PC-9 (cell line): Measurements from ENCODE around the gene SHISA3. TPM values are rescaled to one million over a fixed set of nuclear protein-coding genes. Genes with fewer than 3 reads are reported as not detected.
A peak's percentile ranks its signal among the peaks of the same experiment; 100 is the strongest.

ENCODE experiments used
- BruUV-seq: library from RNA; stranded (reverse); fragments of 400-500 nt; replicated peaks from 2 replicates; lab custom pipeline; 2021; lab: Mats Ljungman, UMichigan
- CTCF ChIA-PET: fragments of 300-600 bp; sonication (Branson Sonifier 250); formaldehyde crosslinking; loops from one replicate; lab custom pipeline; 2022; ENCODE audit warnings: antibody characterized with exemption; lab: Charles Lee
- POLR2A ChIA-PET: fragments of 300-600 bp; sonication (Branson Sonifier 250); formaldehyde crosslinking; loops from one replicate; lab custom pipeline; 2022; ENCODE audit warnings: antibody characterized with exemption; ENCODE audit not compliant: unreplicated experiment; lab: Charles Lee
- DNase-seq, 2 experiments: peaks; one replicate each; pipeline versions ENCODE4 v3.0.0 to v3.0.0-alpha.2; 2015 to 2022; ENCODE audit warnings: mixed read lengths in 1 of 2
- H2AFZ ChIP-seq: fragments of 200-600 bp; sonication (generic); 2 replicates; pipeline ENCODE4 v1.8.1; 2017; ENCODE audit warnings: antibody characterized with exemption
- H3F3A ChIP-seq: fragments of 200-600 bp; sonication (generic); 2 replicates; pipeline ENCODE4 v1.8.1; 2017; ENCODE audit warnings: antibody characterized with exemption, mild to moderate bottlenecking, low read depth; ENCODE audit not compliant: insufficient read depth
- H3K27ac ChIP-seq: fragments of 200-600 bp; sonication (generic); 2 replicates; pipeline ENCODE4 v1.6.1; 2016; ENCODE audit warnings: mixed run types
- H3K27me3 ChIP-seq: fragments of 200-600 bp; sonication (generic); 2 replicates; pipeline ENCODE4 v1.6.1; 2016; ENCODE audit warnings: low read depth, mixed run types; ENCODE audit not compliant: insufficient read depth
- H3K36me3 ChIP-seq: fragments of 200-600 bp; sonication (generic); 2 replicates; pipeline ENCODE4 v1.6.1; 2016; ENCODE audit warnings: low read depth, mixed run types
- H3K4me1 ChIP-seq: fragments of 200-600 bp; sonication (generic); replicated peaks from 2 replicates; pipeline ENCODE4 v1.6.1; 2016; ENCODE audit warnings: mixed run types; ENCODE audit not compliant: insufficient read depth
- H3K4me2 ChIP-seq: fragments of 200-600 bp; sonication (generic); 2 replicates; pipeline ENCODE4 v1.6.1; 2017; ENCODE audit warnings: mixed run types
- H3K4me3 ChIP-seq: fragments of 200-600 bp; sonication (generic); 2 replicates; pipeline ENCODE4 v1.6.1; 2016; ENCODE audit warnings: mixed run types
- H3K79me2 ChIP-seq: fragments of 200-600 bp; sonication (generic); 2 replicates; pipeline ENCODE4 v1.6.1; 2017; ENCODE audit warnings: low read depth, mixed run types
- H3K9me2 ChIP-seq: fragments of 200-600 bp; sonication (generic); 2 replicates; pipeline ENCODE4 v1.8.1; 2017; ENCODE audit warnings: mild to moderate bottlenecking; ENCODE audit not compliant: insufficient read depth
- H3K9me3 ChIP-seq: fragments of 200-600 bp; sonication (generic); 2 replicates; pipeline ENCODE4 v1.8.1; 2016; ENCODE audit warnings: low read depth; ENCODE audit not compliant: insufficient read depth
- H4K20me1 ChIP-seq: fragments of 200-600 bp; sonication (generic); 2 replicates; pipeline ENCODE4 v1.8.1; 2017; ENCODE audit not compliant: insufficient read depth
- CTCF ChIP-seq: fragments of 200-600 bp; sonication (generic); conservative IDR thresholded peaks from 2 replicates; pipeline ENCODE4 v1.6.1; 2017; ENCODE audit warnings: mixed run types, antibody characterized with exemption, mild to moderate bottlenecking, moderate library complexity
- EZH2 ChIP-seq: fragments of 200-600 bp; sonication (generic); IDR thresholded peaks from 2 replicates; pipeline ENCODE4 v1.8.0; 2017; ENCODE audit warnings: antibody characterized with exemption, low read depth
- intact Hi-C: fragments of 100-400 bp; cut with micrococcal nuclease; formaldehyde crosslinking; loops from one replicate; pipeline ENCODE4 v1.10.0; 2022; ENCODE audit not compliant: unreplicated experiment
- total RNA-seq: library from RNA; stranded (reverse); gene quantifications from 2 replicates; pipeline ENCODE4 v1.2.3, GENCODE V29; 2021

Gene SHISA3
- total RNA-seq, 1 experiment from 2014 or later, result not detected

- peak overlapping the region; percentile 59 for H3K4me2 ChIP-seq
- intact Hi-C loops, result no loop called here
- BruUV-seq, result no TSS peak
Measured at GRCh38 chr4:42359711-42360110, 37.6 kb upstream of the SHISA3 start.

GRCh38 chr4:42360256-42360669 is 37.0 kb upstream of the SHISA3 start:
- no peak overlapping the region for H3K4me3 ChIP-seq
- BruUV-seq, result no TSS peak
- intact Hi-C loops, result no loop called here

More at GRCh38 chr4:42359711-42360110, 37.6 kb upstream of the SHISA3 start:
- no peak for DNase-seq
- CTCF ChIA-PET, result no interaction called here
- Histone ChIP-seq H3K36me3 (no peaks in the 10 kb centered on the region), H4K20me1 (no peaks in the 10 kb centered on the region), H3F3A (no peaks in the 10 kb centered on the region), H3K79me2 (no peaks in the 10 kb centered on the region), H3K27ac (no peak overlapping the region), H3K9me2 (no peaks in the 10 kb centered on the region), H3K9me3 (no peaks in the 10 kb centered on the region), H3K4me3 (no peak overlapping the region), H2AFZ (no peak overlapping the region), H3K27me3 (peaks cover 22% of the 10 kb centered on the region), H3K4me1 (no peaks in the 10 kb centered on the region)
- TF ChIP-seq CTCF (no peak), EZH2 (no peak)
- POLR2A ChIA-PET, result no interaction called here

DNA sequence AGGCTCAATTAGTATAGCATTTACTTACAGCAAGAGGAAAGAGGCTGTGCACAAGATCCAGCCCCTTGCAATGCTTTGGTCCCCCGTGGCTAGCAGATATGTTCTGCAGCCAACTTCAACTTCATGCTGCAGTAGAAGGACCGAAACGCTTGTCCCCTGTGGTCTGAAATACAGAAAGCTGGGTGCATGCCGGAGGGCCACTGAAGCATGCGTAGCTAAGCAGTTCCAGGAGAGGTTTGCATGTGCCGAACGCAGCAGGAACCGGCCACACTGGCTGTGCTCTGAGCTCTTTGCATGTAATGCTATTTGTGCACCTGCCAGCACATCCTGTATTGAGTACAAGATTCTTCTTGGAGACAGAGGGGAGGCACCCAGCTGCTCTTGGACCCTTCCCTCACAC is 35.8 kb upstream of the SHISA3 start:
- intact Hi-C loops, result no loop called here
- ChIA-PET CTCF (no interaction called here), POLR2A (no interaction called here)
- Histone ChIP-seq H3K36me3 (no peaks in the 10 kb centered on the region), H3K9me2 (no peaks in the 10 kb centered on the region), H3K4me3 (no peak overlapping the region), H2AFZ (no peak overlapping the region), H3K9me3 (no peaks in the 10 kb centered on the region), H3K79me2 (no peaks in the 10 kb centered on the region), H3K27ac (no peak overlapping the region), H3K27me3 (peaks cover 11% of the 10 kb centered on the region), H3K4me1 (no peaks in the 10 kb centered on the region), H3F3A (no peaks in the 10 kb centered on the region), H4K20me1 (no peaks in the 10 kb centered on the region), H3K4me2 (no peak overlapping the region)
- no peak for DNase-seq
- BruUV-seq, result no TSS peak
- TF ChIP-seq CTCF (no peak), EZH2 (no peak)

More at GRCh38 chr4:42360256-42360669, 37.0 kb upstream of the SHISA3 start:
- H3K9me3 ChIP-seq, result no peaks in the 10 kb centered on the region
- no peaks in the 10 kb centered on the region for H3K4me1 ChIP-seq
- no peaks in the 10 kb centered on the region for H3K9me2 ChIP-seq
- H3K27me3 ChIP-seq, result peaks cover 22% of the 10 kb centered on the region
- no peaks in the 10 kb centered on the region for H3K36me3 ChIP-seq
- DNase-seq, result no peak
- TF ChIP-seq EZH2, result no peak
- no peak for TF ChIP-seq CTCF
- H3K79me2 ChIP-seq, result no peaks in the 10 kb centered on the region
- no peak overlapping the region for H3K27ac ChIP-seq
- H3K4me2 ChIP-seq, result 0 out of 2 replicates have a peak overlapping the region, but pooled peaks have one; percentile 59
- H4K20me1 ChIP-seq, result no peaks in the 10 kb centered on the region
- no peak overlapping the region for H2AFZ ChIP-seq
- POLR2A ChIA-PET, result no interaction called here
- no peaks in the 10 kb centered on the region for H3F3A ChIP-seq
- CTCF ChIA-PET, result no interaction called here
